A673 (cell line): ENCODE measurements around the gene EXD3. TPM values are rescaled to one million over a fixed set of nuclear protein-coding genes. Genes with fewer than 3 reads are reported as not detected.

Experiments used
- Bru-seq: library from RNA; stranded (reverse); fragments of 400-500 nt; gene quantifications from one replicate; lab custom pipeline; 2021; lab: Mats Ljungman, UMichigan
- BruChase-seq, 2 experiments: library from RNA; stranded (reverse); fragments of 400-500 nt; gene quantifications; one replicate each; lab custom pipeline; 2021; lab: Mats Ljungman, UMichigan
- BruUV-seq: library from RNA; stranded (reverse); fragments of 400-500 nt; replicated peaks from 2 replicates; lab custom pipeline; 2021; lab: Mats Ljungman, UMichigan
- CTCF ChIA-PET: fragments of 300-600 bp; sonication (Branson Sonifier 250); formaldehyde crosslinking; loops from one replicate; lab custom pipeline; 2022; ENCODE audit warnings: antibody characterized with exemption; lab: Charles Lee
- POLR2A ChIA-PET: fragments of 300-600 bp; sonication (Branson Sonifier 250); formaldehyde crosslinking; loops from one replicate; lab custom pipeline; 2022; ENCODE audit warnings: antibody characterized with exemption; ENCODE audit not compliant: low non-redundant PET; lab: Charles Lee
- DNase-seq: peaks from one replicate; pipeline ENCODE4 v3.0.0-alpha.2; 2015; ENCODE audit warnings: low spot score
- H3K27ac ChIP-seq: fragments of 200-600 bp; sonication (generic); 2 replicates; pipeline ENCODE4 v1.5.1; 2016; ENCODE audit warnings: mixed run types, low read depth, mild to moderate bottlenecking, mixed read lengths, antibody characterized with exemption, low read length; ENCODE audit not compliant: poor library complexity, severe bottlenecking
- H3K27me3 ChIP-seq: fragments of 200-600 bp; sonication (generic); replicated peaks from 2 replicates; pipeline ENCODE4 v1.6.1; 2017; ENCODE audit warnings: mixed run types, low read depth, mild to moderate bottlenecking, mixed read lengths, antibody characterized with exemption, low read length; ENCODE audit not compliant: insufficient read depth, poor library complexity
- H3K36me3 ChIP-seq: fragments of 200-600 bp; sonication (generic); 2 replicates; pipeline ENCODE4 v1.6.1; 2016; ENCODE audit warnings: mixed run types, mild to moderate bottlenecking, mixed read lengths, antibody characterized with exemption, low read length; ENCODE audit not compliant: insufficient read depth, poor library complexity, severe bottlenecking
- H3K4me1 ChIP-seq: fragments of 200-600 bp; sonication (generic); 2 replicates; pipeline ENCODE4 v1.6.1; 2017; ENCODE audit warnings: mixed run types, mild to moderate bottlenecking, mixed read lengths, antibody characterized with exemption, low read length; ENCODE audit not compliant: insufficient read depth, poor library complexity, severe bottlenecking
- H3K4me3 ChIP-seq: fragments of 200-600 bp; sonication (generic); 2 replicates; pipeline ENCODE4 v1.5.1; 2016; ENCODE audit warnings: low read depth, mixed run types, mild to moderate bottlenecking, mixed read lengths, low read length; ENCODE audit not compliant: poor library complexity, severe bottlenecking
- H3K9me3 ChIP-seq: fragments of 200-600 bp; sonication (generic); 2 replicates; pipeline ENCODE4 v1.6.1; 2016; ENCODE audit warnings: mixed run types, low read depth, mild to moderate bottlenecking, mixed read lengths, antibody characterized with exemption, low read length; ENCODE audit not compliant: poor library complexity, severe bottlenecking
- EZH2 ChIP-seq: fragments of 200-600 bp; sonication (generic); IDR thresholded peaks from 2 replicates; pipeline ENCODE4 v1.6.1; 2017; ENCODE audit warnings: borderline replicate concordance, low read depth, mild to moderate bottlenecking, mixed read lengths, antibody characterized with exemption, low read length; ENCODE audit not compliant: poor library complexity, severe bottlenecking
- intact Hi-C: fragments of 100-400 bp; cut with micrococcal nuclease; formaldehyde crosslinking; loops from one replicate; pipeline ENCODE4 v1.10.0; 2022; ENCODE audit not compliant: unreplicated experiment
- long read RNA-seq: library from polyadenylated mRNA; stranded (forward); transcript quantifications from one replicate; pipeline ENCODE4 v2.0.0, GENCODE V29; 2022
- total RNA-seq: library from RNA; stranded (reverse); gene quantifications from 2 replicates; pipeline ENCODE4 v1.2.3, GENCODE V29; 2021
- TF ChIP-seq, protein P1 (sequence below): fragments of 300-800, 200-600 bp; sonication (generic); conservative IDR thresholded peaks from 2 replicates; pipeline ENCODE4 v1.5.1; 2017; ENCODE audit warnings: low read depth, mild to moderate bottlenecking, antibody characterized with exemption, low read length, moderate library complexity, mixed read lengths

Gene EXD3, protein sequence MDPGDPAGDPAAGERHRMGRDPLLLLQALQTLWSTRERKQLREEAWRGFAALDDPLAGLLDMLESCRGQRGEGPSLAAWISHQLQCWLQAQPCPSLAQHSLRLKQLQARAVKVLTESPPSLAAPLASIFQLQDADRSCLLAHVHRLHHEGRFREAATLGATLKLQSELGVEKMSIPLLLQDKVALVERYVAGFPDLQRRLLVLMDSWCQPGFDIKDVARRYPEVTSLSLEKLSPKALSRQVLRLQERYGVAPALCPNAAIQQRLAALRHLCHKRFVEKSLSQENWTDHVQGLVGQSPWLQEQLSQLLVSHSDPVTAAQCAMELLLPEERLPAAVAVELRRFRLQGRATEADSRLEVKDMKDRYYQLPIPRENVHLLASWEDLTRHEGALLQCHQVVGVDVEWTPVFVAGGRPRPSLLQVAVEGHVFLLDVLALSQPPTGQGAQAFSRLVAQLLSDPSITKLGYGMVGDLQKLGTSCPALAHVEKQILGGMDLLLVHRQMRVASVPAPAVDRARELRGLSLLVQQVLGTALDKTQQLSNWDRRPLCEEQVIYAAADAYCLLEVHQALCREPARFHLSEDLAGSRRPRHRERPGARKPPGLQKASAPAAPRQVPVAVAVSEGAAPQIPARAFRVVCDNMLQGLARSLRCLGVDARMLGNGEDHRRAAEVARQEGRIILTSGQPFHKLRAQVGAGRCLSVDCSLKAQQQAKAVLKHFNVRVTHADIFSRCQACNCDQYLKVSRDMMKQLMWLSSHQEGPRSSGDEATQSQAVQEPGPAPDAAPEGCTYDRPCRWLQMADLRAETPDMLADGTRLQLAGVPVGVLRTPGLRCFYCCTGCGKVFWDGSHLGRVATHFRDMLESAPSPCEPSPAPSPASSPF
- total RNA-seq: 6.3 and 9.4 TPM in 2 replicates
- Bru-seq, nascent RNA: percentile 36 among the genes with signal in this experiment
- BruChase-seq, experiment 1, labeled RNA remaining after a 2-hour chase: percentile 40 among the genes with signal in this experiment
- percentile 47 among the genes with signal in this experiment for BruChase-seq, experiment 2, labeled RNA remaining after a 6-hour chase
- long read RNA-seq, partial matches to known transcripts: 4 of 13 reads
- long read RNA-seq, other reads (novel, unspliced or antisense): 4 of 13 reads

DNA sequence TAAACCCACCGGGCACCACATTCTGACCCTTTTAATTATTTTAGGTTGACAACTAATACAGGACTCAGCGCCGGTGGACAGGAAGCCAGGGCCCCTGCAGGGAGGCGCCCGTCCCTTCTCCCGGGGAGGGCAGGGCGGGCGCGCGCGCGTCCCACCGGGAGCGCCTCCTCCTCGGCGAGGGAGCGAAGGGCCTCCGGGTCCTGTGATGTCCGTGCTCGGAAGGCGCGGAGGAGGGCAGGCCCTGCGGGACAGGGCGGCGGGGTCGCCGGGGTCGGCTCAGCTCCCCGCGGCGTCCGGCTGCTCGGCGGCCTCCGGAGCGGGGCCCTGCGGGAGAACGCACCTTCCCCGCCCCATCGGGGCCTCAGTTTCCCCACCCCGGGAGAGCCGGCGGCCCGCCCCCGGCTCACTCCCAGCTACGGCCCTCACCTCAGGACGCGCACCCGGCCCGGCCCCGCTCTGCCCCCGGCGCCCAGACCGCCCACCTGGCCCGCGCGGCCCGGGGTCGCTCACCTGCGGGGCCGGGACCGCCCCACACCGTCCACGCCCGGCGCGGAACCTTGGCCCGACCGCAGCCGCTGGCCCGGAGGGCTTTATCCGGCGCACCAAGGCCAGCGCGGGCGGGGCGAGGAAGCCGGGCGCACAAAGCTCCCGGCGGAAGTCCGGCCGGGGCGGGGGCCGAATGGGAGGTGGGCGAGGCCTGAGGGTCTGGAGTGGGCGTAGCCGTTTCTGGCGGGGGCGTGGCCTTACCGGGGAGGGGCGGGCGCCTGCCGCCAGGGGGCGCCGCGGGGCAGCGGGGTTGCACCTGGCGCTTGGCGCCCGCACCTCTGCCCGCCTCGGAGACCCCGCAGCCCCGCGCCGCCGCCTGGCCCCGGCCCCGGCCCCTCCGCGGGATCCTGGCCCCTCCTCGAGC is at the start of gene EXD3, which contains the start of gene NOXA1:
EXD3 (minus strand) TSS at position 559 of the 910 bp plus-strand sequence. CDS start 27,805 bp downstream, outside the sequence.
NOXA1 (plus strand) TSS at position 790 of the 910 bp plus-strand sequence. CDS start 137 bp downstream, outside the sequence.
- H3K36me3 ChIP-seq: no peaks in the 10 kb centered on the region
- no peak for TF ChIP-seq EZH2
- TF ChIP-seq, protein P1, sequence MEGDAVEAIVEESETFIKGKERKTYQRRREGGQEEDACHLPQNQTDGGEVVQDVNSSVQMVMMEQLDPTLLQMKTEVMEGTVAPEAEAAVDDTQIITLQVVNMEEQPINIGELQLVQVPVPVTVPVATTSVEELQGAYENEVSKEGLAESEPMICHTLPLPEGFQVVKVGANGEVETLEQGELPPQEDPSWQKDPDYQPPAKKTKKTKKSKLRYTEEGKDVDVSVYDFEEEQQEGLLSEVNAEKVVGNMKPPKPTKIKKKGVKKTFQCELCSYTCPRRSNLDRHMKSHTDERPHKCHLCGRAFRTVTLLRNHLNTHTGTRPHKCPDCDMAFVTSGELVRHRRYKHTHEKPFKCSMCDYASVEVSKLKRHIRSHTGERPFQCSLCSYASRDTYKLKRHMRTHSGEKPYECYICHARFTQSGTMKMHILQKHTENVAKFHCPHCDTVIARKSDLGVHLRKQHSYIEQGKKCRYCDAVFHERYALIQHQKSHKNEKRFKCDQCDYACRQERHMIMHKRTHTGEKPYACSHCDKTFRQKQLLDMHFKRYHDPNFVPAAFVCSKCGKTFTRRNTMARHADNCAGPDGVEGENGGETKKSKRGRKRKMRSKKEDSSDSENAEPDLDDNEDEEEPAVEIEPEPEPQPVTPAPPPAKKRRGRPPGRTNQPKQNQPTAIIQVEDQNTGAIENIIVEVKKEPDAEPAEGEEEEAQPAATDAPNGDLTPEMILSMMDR: peak; percentile 62
- CTCF ChIA-PET: interaction anchor here (0.6 to 1.1 kb wide), 20 partner anchors 9 to 1290 kb away, joined by 3 to 15 read pairs (median 5); partner anchors contain the start of gene NRARP
- H3K27me3 ChIP-seq: no peaks in the 10 kb centered on the region
- BruUV-seq: no TSS peak
- POLR2A ChIA-PET: no interaction called here
- peak within 1 kb of the TSS; percentile 97 for H3K4me3 ChIP-seq
- H3K9me3 ChIP-seq: no peaks in the 10 kb centered on the region
- H3K27ac ChIP-seq: peak within 1 kb of the TSS; percentile 72
- intact Hi-C loops: no loop called here
- peak; percentile 95 for DNase-seq
- no peaks in the 10 kb centered on the region for H3K4me1 ChIP-seq

DNA sequence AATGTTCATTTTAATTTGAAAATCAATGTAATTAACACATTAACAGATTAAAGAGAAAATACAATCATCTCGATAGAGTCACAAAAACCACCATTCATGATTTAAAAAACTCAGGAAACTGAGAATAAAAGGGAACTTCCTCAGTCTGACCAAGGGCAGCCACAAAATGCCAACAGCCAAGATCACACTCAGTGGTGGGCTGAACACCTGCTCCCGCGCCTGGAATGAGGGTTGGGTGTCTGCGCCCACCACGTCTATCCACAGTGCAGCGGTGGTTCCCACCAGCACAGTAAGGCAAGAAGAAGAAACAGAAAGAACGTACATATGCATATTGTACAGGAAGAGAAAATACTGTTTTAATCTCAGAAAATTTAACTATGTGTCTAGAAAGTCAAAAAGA is 47.8 kb upstream of the EXD3 start:
- TF ChIP-seq EZH2: no peak
- TF ChIP-seq, protein P1: no peak
- Histone ChIP-seq H3K9me3 (peaks cover 7% of the 10 kb centered on the region), H3K4me1 (no peaks in the 10 kb centered on the region), H3K36me3 (no peaks in the 10 kb centered on the region), H3K27ac (no peak overlapping the region), H3K27me3 (no peaks in the 10 kb centered on the region), H3K4me3 (no peak overlapping the region)
- no peak for DNase-seq
- intact Hi-C loops: no loop called here
- ChIA-PET CTCF (no interaction called here), POLR2A (interaction anchor here (0.7 kb wide), 1 partner anchor 11 kb away, joined by 3 read pairs; no protein-coding TSS in a partner anchor)
- BruUV-seq: no TSS peak
